H9 (cell line): ENCODE results near the gene TMEM87A. TPM values are rescaled to one million over a fixed set of nuclear protein-coding genes. Genes with fewer than 3 reads are reported as not detected.

ENCODE experiments used
- DNase-seq: peaks from one replicate; pipeline ENCODE4 v3.0.0-alpha.2; 2017
- H2AFZ ChIP-seq: one replicate; pipeline ENCODE4 v1.6.1; 2013; ENCODE audit warnings: mild to moderate bottlenecking, low read length, control low read depth, moderate library complexity
- H2AK5ac ChIP-seq: 2 replicates; pipeline ENCODE4 v1.6.1; 2013; ENCODE audit warnings: low read length, control low read depth, mixed read lengths; ENCODE audit not compliant: insufficient read length
- H2BK120ac ChIP-seq: one replicate; pipeline ENCODE4 v1.6.1; 2013; ENCODE audit warnings: low read depth, mild to moderate bottlenecking, low read length, control low read depth, inconsistent platforms; ENCODE audit not compliant: poor library complexity, severe bottlenecking
- H2BK12ac ChIP-seq: 2 replicates; pipeline ENCODE4 v1.6.1; 2013; ENCODE audit warnings: low read length, control low read depth, mixed read lengths, low read depth; ENCODE audit not compliant: insufficient read length
- H2BK15ac ChIP-seq: 2 replicates; pipeline ENCODE4 v1.6.1; 2013; ENCODE audit warnings: low read depth, low read length, control low read depth
- H2BK20ac ChIP-seq: one replicate; pipeline ENCODE4 v1.6.1; 2013; ENCODE audit warnings: low read depth, mild to moderate bottlenecking, low read length, control low read depth, inconsistent platforms; ENCODE audit not compliant: poor library complexity, severe bottlenecking
- H2BK5ac ChIP-seq: 2 replicates; pipeline ENCODE4 v1.6.1; 2013; ENCODE audit warnings: low read length, control low read depth, mixed read lengths; ENCODE audit not compliant: insufficient read length
- H3K14ac ChIP-seq: 2 replicates; pipeline ENCODE4 v1.6.1; 2013; ENCODE audit warnings: low read length, control low read depth; ENCODE audit not compliant: insufficient read depth
- H3K18ac ChIP-seq: 2 replicates; pipeline ENCODE4 v1.6.1; 2013; ENCODE audit warnings: low read depth, mild to moderate bottlenecking, mixed read lengths, low read length, control low read depth; ENCODE audit not compliant: insufficient read length
- H3K23ac ChIP-seq: 2 replicates; pipeline ENCODE4 v1.6.1; 2013; ENCODE audit warnings: low read length, control low read depth, mixed read lengths, low read depth; ENCODE audit not compliant: insufficient read length
- H3K23me2 ChIP-seq: 2 replicates; pipeline ENCODE4 v1.6.1; 2013; ENCODE audit warnings: low read depth, mild to moderate bottlenecking, mixed read lengths, low read length, control low read depth; ENCODE audit not compliant: insufficient read length, poor library complexity, severe bottlenecking
- H3K27ac ChIP-seq: 2 replicates; pipeline ENCODE4 v1.5.1; 2013; ENCODE audit warnings: low read length, control low read depth, mixed read lengths, low read depth; ENCODE audit not compliant: insufficient read length
- H3K27me3 ChIP-seq: 2 replicates; pipeline ENCODE4 v1.6.1; 2013; ENCODE audit warnings: low read length, control low read depth, inconsistent platforms; ENCODE audit not compliant: insufficient read depth
- H3K4ac ChIP-seq: 2 replicates; pipeline ENCODE4 v1.6.1; 2013; ENCODE audit warnings: low read depth, mild to moderate bottlenecking, control low read depth, inconsistent platforms, low read length, moderate library complexity
- H3K4me1 ChIP-seq: 2 replicates; pipeline ENCODE4 v1.6.1; 2013; ENCODE audit warnings: low read length, control low read depth, inconsistent platforms; ENCODE audit not compliant: insufficient read depth
- H3K4me2 ChIP-seq: 2 replicates; pipeline ENCODE4 v1.6.1; 2013; ENCODE audit warnings: low read length, control low read depth, mixed read lengths; ENCODE audit not compliant: insufficient read length, insufficient read depth
- H3K56ac ChIP-seq: 2 replicates; pipeline ENCODE4 v1.6.1; 2013; ENCODE audit warnings: low read depth, mild to moderate bottlenecking, mixed read lengths, low read length, control low read depth; ENCODE audit not compliant: insufficient read length
- H3K79me1 ChIP-seq: 2 replicates; pipeline ENCODE4 v1.6.1; 2013; ENCODE audit warnings: low read depth, mild to moderate bottlenecking, moderate library complexity, low read length, control low read depth, inconsistent platforms; ENCODE audit not compliant: insufficient read depth, poor library complexity, severe bottlenecking
- H3K79me2 ChIP-seq: 2 replicates; pipeline ENCODE4 v1.6.1; 2013; ENCODE audit warnings: low read length, control low read depth, inconsistent platforms; ENCODE audit not compliant: insufficient read depth
- H3K9ac ChIP-seq: 2 replicates; pipeline ENCODE4 v1.6.1; 2013; ENCODE audit warnings: low read length, control low read depth, mixed read lengths; ENCODE audit not compliant: insufficient read length; ENCODE audit errors: extremely low read depth
- H3K9me3 ChIP-seq: one replicate; pipeline ENCODE4 v1.6.1; 2013; ENCODE audit warnings: low read depth, low read length, inconsistent platforms; ENCODE audit not compliant: control insufficient read depth
- H3T11ph ChIP-seq: one replicate; pipeline ENCODE4 v1.6.1; 2013; ENCODE audit warnings: mild to moderate bottlenecking, low read length, control low read depth, inconsistent platforms
- H4K20me1 ChIP-seq: one replicate; pipeline ENCODE4 v1.6.1; 2013; ENCODE audit not compliant: control insufficient read depth, insufficient read length, insufficient read depth
- H4K5ac ChIP-seq: 2 replicates; pipeline ENCODE4 v1.6.1; 2013; ENCODE audit warnings: low read depth, mild to moderate bottlenecking, mixed read lengths, low read length, control low read depth; ENCODE audit not compliant: insufficient read length
- H4K8ac ChIP-seq: replicated peaks from 2 replicates; pipeline ENCODE4 v1.6.1; 2013; ENCODE audit warnings: low read length, control low read depth, mixed read lengths, low read depth; ENCODE audit not compliant: insufficient read length
- H4K91ac ChIP-seq: 2 replicates; pipeline ENCODE4 v1.6.1; 2013; ENCODE audit warnings: low read depth, mild to moderate bottlenecking, moderate library complexity, mixed read lengths, low read length, control low read depth; ENCODE audit not compliant: insufficient read length
- H3K27ac Mint-ChIP-seq, 3 experiments: 2 replicates in 2 of 3; 3 replicates in 1 of 3; pipeline ENCODE4 v1.8.0; 2020 to 2021; ENCODE audit warnings: mixed read lengths in 3 of 3, mild to moderate bottlenecking in 1 of 3, moderate library complexity in 1 of 3
- H3K27me3 Mint-ChIP-seq: 2 replicates; pipeline ENCODE4 v1.8.0; 2021; ENCODE audit warnings: low read depth, mild to moderate bottlenecking, moderate library complexity, mixed read lengths
- H3K36me3 Mint-ChIP-seq, 3 experiments: 2 replicates in 2 of 3; 3 replicates in 1 of 3; pipeline ENCODE4 v1.8.0; 2020 to 2021; ENCODE audit warnings: low read depth in 3 of 3, mixed read lengths in 3 of 3; ENCODE audit not compliant: insufficient read depth in 1 of 3
- H3K4me1 Mint-ChIP-seq, 2 experiments: 2 replicates each; pipeline ENCODE4 v1.8.0; 2020; ENCODE audit warnings: mixed read lengths in 2 of 2
- H3K4me3 Mint-ChIP-seq, 2 experiments: 2 replicates in 1 of 2; 3 replicates in 1 of 2; pipeline ENCODE4 v1.8.0; 2020 to 2021; ENCODE audit warnings: mild to moderate bottlenecking in 2 of 2, mixed read lengths in 2 of 2, moderate library complexity in 1 of 2
- H3K9me3 Mint-ChIP-seq, 2 experiments: 2 replicates in 1 of 2; 3 replicates in 1 of 2; pipeline ENCODE4 v1.8.0; 2020; ENCODE audit warnings: mild to moderate bottlenecking in 2 of 2, mixed read lengths in 2 of 2, moderate library complexity in 1 of 2
- WGBS: extraction: QIAGEN DNeasy Blood & Tissue Kit; methylation state at CpG from one replicate; pipeline ENCODE4 v1.1.7; 2013; ENCODE audit warnings: missing lambda C conversion rate, low lambda C conversion rate, mixed read lengths; ENCODE audit not compliant: insufficient read length; ENCODE audit errors: extremely low coverage; 5-methylcytosine and 5-hydroxymethylcytosine counted together
- total RNA-seq: library from RNA; stranded (reverse); gene quantifications from 2 replicates; pipeline ENCODE4 v1.2.1, GENCODE V29; 2021
- TF ChIP-seq, protein P1 (sequence below): fragments of 200-600 bp; sonication (generic); conservative IDR thresholded peaks from 3 replicates; pipeline ENCODE4 v1.8.0; 2021; ENCODE audit warnings: antibody characterized with exemption, mild to moderate bottlenecking

The TMEM87A gene
- total RNA-seq, 1 experiment from 2014 or later: 46.7 TPM

DNA sequence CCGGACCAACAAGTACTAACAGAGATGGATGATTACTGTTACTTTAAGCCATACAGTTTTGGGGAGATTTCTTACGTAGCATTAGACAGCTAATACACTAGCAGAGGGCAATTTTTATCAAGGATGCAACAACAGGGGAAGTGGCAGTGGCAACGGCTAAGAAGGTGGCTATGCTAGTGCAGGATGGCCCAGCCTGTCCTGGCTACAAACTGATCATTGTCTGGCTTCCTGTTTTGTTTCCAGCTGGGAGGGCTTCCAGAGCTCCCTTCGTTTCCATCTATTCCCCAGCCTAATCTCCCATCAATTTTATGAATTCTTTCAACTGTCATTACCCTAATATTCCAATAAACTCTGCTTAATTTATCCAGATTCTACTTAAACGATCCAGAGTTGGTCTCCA lies 100.8 kb downstream of the TMEM87A start:
- H3K9me3 Mint-ChIP-seq: no peaks in the 10 kb centered on the region
- Histone ChIP-seq H3K79me1 (no peaks in the 10 kb centered on the region), H3K23ac (no peak overlapping the region), H3K4me1 (no peaks in the 10 kb centered on the region), H3K9me3 (no peaks in the 10 kb centered on the region), H3K79me2 (no peaks in the 10 kb centered on the region), H3K4me2 (no peak overlapping the region), H4K20me1 (no peaks in the 10 kb centered on the region), H4K91ac (no peak overlapping the region), H2BK12ac (no peak overlapping the region), H2AK5ac (no peak overlapping the region), H4K8ac (no peak overlapping the region), H2BK15ac (no peak overlapping the region), H2AFZ (no peak overlapping the region), H3K14ac (no peak overlapping the region), H2BK120ac (no peak overlapping the region), H3K18ac (no peak overlapping the region), H2BK5ac (no peak overlapping the region), H3K9ac (no peak overlapping the region), H3T11ph (no peak overlapping the region), H3K4ac (no peak overlapping the region), H3K27ac (no peak overlapping the region), H3K56ac (no peak overlapping the region), H4K5ac (no peak overlapping the region), H3K27me3 (no peaks in the 10 kb centered on the region), H2BK20ac (no peak overlapping the region), H3K23me2 (no peaks in the 10 kb centered on the region)
- WGBS: no CpG with 5 or more reads among the region's 5 CpGs
- H3K27me3 Mint-ChIP-seq: no peaks in the 10 kb centered on the region
- H3K4me1 Mint-ChIP-seq: no peaks in the 10 kb centered on the region
- peaks cover 3 to 59% (median 54%) of the 10 kb centered on the region in 3 experiments; a peak in 6 of 7 replicates for H3K36me3 Mint-ChIP-seq
- TF ChIP-seq, protein P1, sequence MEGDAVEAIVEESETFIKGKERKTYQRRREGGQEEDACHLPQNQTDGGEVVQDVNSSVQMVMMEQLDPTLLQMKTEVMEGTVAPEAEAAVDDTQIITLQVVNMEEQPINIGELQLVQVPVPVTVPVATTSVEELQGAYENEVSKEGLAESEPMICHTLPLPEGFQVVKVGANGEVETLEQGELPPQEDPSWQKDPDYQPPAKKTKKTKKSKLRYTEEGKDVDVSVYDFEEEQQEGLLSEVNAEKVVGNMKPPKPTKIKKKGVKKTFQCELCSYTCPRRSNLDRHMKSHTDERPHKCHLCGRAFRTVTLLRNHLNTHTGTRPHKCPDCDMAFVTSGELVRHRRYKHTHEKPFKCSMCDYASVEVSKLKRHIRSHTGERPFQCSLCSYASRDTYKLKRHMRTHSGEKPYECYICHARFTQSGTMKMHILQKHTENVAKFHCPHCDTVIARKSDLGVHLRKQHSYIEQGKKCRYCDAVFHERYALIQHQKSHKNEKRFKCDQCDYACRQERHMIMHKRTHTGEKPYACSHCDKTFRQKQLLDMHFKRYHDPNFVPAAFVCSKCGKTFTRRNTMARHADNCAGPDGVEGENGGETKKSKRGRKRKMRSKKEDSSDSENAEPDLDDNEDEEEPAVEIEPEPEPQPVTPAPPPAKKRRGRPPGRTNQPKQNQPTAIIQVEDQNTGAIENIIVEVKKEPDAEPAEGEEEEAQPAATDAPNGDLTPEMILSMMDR: no peak
- no peak overlapping the region; a peak in 1 of 7 replicates for H3K27ac Mint-ChIP-seq
- DNase-seq: no peak
- H3K4me3 Mint-ChIP-seq: no peak overlapping the region
